ENCODE data around the gene BRICD5. TPM values are rescaled to one million over a fixed set of nuclear protein-coding genes. Genes with fewer than 3 reads are reported as not detected.

Gene BRICD5
- total RNA-seq, 1 donor from 2014 or later: 15.2 TPM

- DNase-seq (ENCODE audit: low spot score): no peak
These were observed 29.4 kb downstream of the BRICD5 start for GRCh38 chr16:2180962-2181923.

- DNase-seq (ENCODE audit: low spot score): no peak
These were observed 30.2 kb downstream of the BRICD5 start for GRCh38 chr16:2180461-2180860.

- DNase-seq (ENCODE audit: low spot score): no peak
These were observed 31.1 kb downstream of the BRICD5 start for GRCh38 chr16:2179576-2179975.

- DNase-seq (ENCODE audit: low spot score): no peak
These were observed 31.6 kb downstream of the BRICD5 start for GRCh38 chr16:2179107-2179501.

- DNase-seq (ENCODE audit: low spot score): no peak
These were observed 32.1 kb downstream of the BRICD5 start for GRCh38 chr16:2178321-2179106.

- no peak for DNase-seq (ENCODE audit: low spot score)
These were observed 33.1 kb downstream of the BRICD5 start for GRCh38 chr16:2177561-2177960.

- no peak for DNase-seq (ENCODE audit: low spot score)
These were observed 33.6 kb downstream of the BRICD5 start for GRCh38 chr16:2177101-2177500.

GRCh38 chr16:2176047-2176446, 34.6 kb downstream of the BRICD5 start:
- DNase-seq (ENCODE audit: low spot score): no peak

- DNase-seq (ENCODE audit: low spot score): no peak
These were observed 35.2 kb downstream of the BRICD5 start for GRCh38 chr16:2175454-2175853.

- DNase-seq (ENCODE audit: low spot score): no peak
These were observed 36.1 kb downstream of the BRICD5 start for GRCh38 chr16:2174396-2175131.

- DNase-seq (ENCODE audit: low spot score): no peak
These were observed 36.7 kb downstream of the BRICD5 start for GRCh38 chr16:2173916-2174315.

GRCh38 chr16:2173366-2173765, 37.3 kb downstream of the BRICD5 start:
- no peak for DNase-seq (ENCODE audit: low spot score)

GRCh38 chr16:2172688-2173335, 37.9 kb downstream of the BRICD5 start:
- DNase-seq (ENCODE audit: low spot score): no peak

- no peak for DNase-seq (ENCODE audit: low spot score)
These were observed 39.0 kb downstream of the BRICD5 start for GRCh38 chr16:2171601-2172178.

- no peak for DNase-seq (ENCODE audit: low spot score)
These were observed 39.9 kb downstream of the BRICD5 start for GRCh38 chr16:2170587-2171435.

- no peak for DNase-seq (ENCODE audit: low spot score)
These were observed 40.6 kb downstream of the BRICD5 start for GRCh38 chr16:2170080-2170479.

- DNase-seq (ENCODE audit: low spot score): no peak
These were observed 43.5 kb downstream of the BRICD5 start for GRCh38 chr16:2167068-2167638.

- DNase-seq (ENCODE audit: low spot score): no peak
These were observed 44.2 kb downstream of the BRICD5 start for GRCh38 chr16:2166263-2167067.

- DNase-seq (ENCODE audit: low spot score): no peak
These were observed 44.8 kb downstream of the BRICD5 start for GRCh38 chr16:2165861-2166260.

All from mucosa of gallbladder (tissue), 1 donor.